GM12872 (cell line): ENCODE measurements around the gene EFCAB6.

Source experiments
- CTCF ChIP-seq: IDR thresholded peaks from 3 replicates; pipeline ENCODE4 v1.5.1; 2011; ENCODE audit warnings: low read depth, mild to moderate bottlenecking, low read length, moderate library complexity; ENCODE audit not compliant: insufficient read depth

EFCAB6 gene

GRCh38 chr22:43838161-43838560, 26.1 kb upstream of the EFCAB6 start:
- TF ChIP-seq CTCF: no peak

- TF ChIP-seq CTCF: no peak
Observed at GRCh38 chr22:43837666-43838065, 25.6 kb upstream of the EFCAB6 start.

- TF ChIP-seq CTCF: no peak
Observed at GRCh38 chr22:43835736-43836135, 23.6 kb upstream of the EFCAB6 start.

- no peak for TF ChIP-seq CTCF
Observed at GRCh38 chr22:43835166-43835565, 23.1 kb upstream of the EFCAB6 start.

GRCh38 chr22:43833286-43834240, 21.5 kb upstream of the EFCAB6 start:
- no peak for TF ChIP-seq CTCF

- no peak for TF ChIP-seq CTCF
Observed at GRCh38 chr22:43832393-43833265, 20.5 kb upstream of the EFCAB6 start.

GRCh38 chr22:43831561-43832392, 19.7 kb upstream of the EFCAB6 start:
- no peak for TF ChIP-seq CTCF
